ENCODE results near the gene ITGB2. TPM values are rescaled to one million over a fixed set of nuclear protein-coding genes. Genes with fewer than 3 reads are reported as not detected.
A peak's percentile ranks its signal among the peaks of the same experiment; 100 is the strongest.
"Not testable (repeated sequence)": the region's sequence is repeated elsewhere in the genome, so short reads cannot be mapped to it uniquely, and the experiment has no call there.

Gene ITGB2
- total and polyA plus RNA-seq, 12 donors, result 6.3 to 249 (median 98.9) TPM

GRCh38 chr21:44929242-44929798 lies 8.6 kb upstream of the ITGB2 start:
- Histone ChIP-seq H3K36me3 (replicated peaks in 1 of 2) (no peaks in the 10 kb centered on the region), H3K4me1 (replicated peaks in 1 of 2) (peaks cover 17 to 34% of the 10 kb centered on the region in 2 donors), H3K9me3 (replicated peaks in 1 of 3) (no peaks in the 10 kb centered on the region), H3K27ac (no peak overlapping the region), H3K4me3 (no peak overlapping the region), H3K27me3 (peaks cover 21% of the 10 kb centered on the region)
- 74 to 90% (median 87%) methylated on average over 6 of the region's 6 CpGs for WGBS, 4 donors
- DNase-seq, result no peak
- no peak for TF ChIP-seq CTCF (IDR thresholded peaks at IDR 0.05)
- TF ChIP-seq POLR2A (IDR thresholded peaks at IDR 0.05), result no peak
- intact Hi-C loops (cut with DNase I), result no loop called here

- DNase-seq; H3K9me3 ChIP-seq (replicated peaks in 1 of 3); intact Hi-C loops (cut with DNase I); H3K4me3 ChIP-seq; H3K36me3 ChIP-seq (replicated peaks in 1 of 2): not testable (repeated sequence)
- peak overlapping the region in 1 of 5 donors; percentile 59 for H3K27ac ChIP-seq
- 53 to 72% (median 61%) methylated on average over 13 to 16 of the region's 16 CpGs for WGBS, 4 donors
- peaks cover 21% of the 10 kb centered on the region for H3K27me3 ChIP-seq
- peaks cover 17 to 35% of the 10 kb centered on the region in 2 donors for H3K4me1 ChIP-seq (replicated peaks in 1 of 2)
These were observed 8.0 kb upstream of the ITGB2 start for GRCh38 chr21:44928500-44929241.

- DNase-seq, result no peak
- Histone ChIP-seq H3K27ac (peak overlapping the region in 1 of 5 donors; percentile 59), H3K4me3 (no peak overlapping the region), H3K36me3 (replicated peaks in 1 of 2) (no peaks in the 10 kb centered on the region), H3K9me3 (replicated peaks in 1 of 3) (no peaks in the 10 kb centered on the region), H3K27me3 (peaks cover 20% of the 10 kb centered on the region), H3K4me1 (replicated peaks in 1 of 2) (peaks cover 15 to 33% of the 10 kb centered on the region in 2 donors)
- intact Hi-C loops (cut with DNase I), result no loop called here
- 14 to 27% (median 16%) methylated on average over 16 to 19 of the region's 19 CpGs for WGBS, 4 donors
- no peak for TF ChIP-seq POLR2A (IDR thresholded peaks at IDR 0.05)
- TF ChIP-seq CTCF (IDR thresholded peaks at IDR 0.05), result no peak
These were observed 7.1 kb upstream of the ITGB2 start for GRCh38 chr21:44927587-44928461.

- H3K4me1 ChIP-seq (replicated peaks in 1 of 2), result peaks cover 10 to 27% of the 10 kb centered on the region in 2 donors
- intact Hi-C loops (cut with DNase I), result no loop called here
These were observed 6.5 kb upstream of the ITGB2 start for GRCh38 chr21:44927259-44927586.

More at GRCh38 chr21:44927259-44927586, 6.5 kb upstream of the ITGB2 start:
- 10 to 28% (median 16%) methylated on average over 4 of the region's 4 CpGs for WGBS, 4 donors
- no peak overlapping the region for H3K27ac ChIP-seq
- TF ChIP-seq CTCF (IDR thresholded peaks at IDR 0.05) (no peak), POLR2A (IDR thresholded peaks at IDR 0.05) (no peak)
- no peak for DNase-seq
- peaks cover 14% of the 10 kb centered on the region for H3K27me3 ChIP-seq
- H3K36me3 ChIP-seq (replicated peaks in 1 of 2), result no peaks in the 10 kb centered on the region
- no peaks in the 10 kb centered on the region for H3K9me3 ChIP-seq (replicated peaks in 1 of 3)
- H3K4me3 ChIP-seq, result no peak overlapping the region
